ENCODE measurements around the gene ZNF181. TPM values are rescaled to one million over a fixed set of nuclear protein-coding genes. Genes with fewer than 3 reads are reported as not detected.
A peak's percentile ranks its signal among the peaks of the same experiment; 100 is the strongest.

Gene ZNF181
- total and polyA plus RNA-seq, 4 donors: 17.1 to 39.2 (median 31.3) TPM

DNA sequence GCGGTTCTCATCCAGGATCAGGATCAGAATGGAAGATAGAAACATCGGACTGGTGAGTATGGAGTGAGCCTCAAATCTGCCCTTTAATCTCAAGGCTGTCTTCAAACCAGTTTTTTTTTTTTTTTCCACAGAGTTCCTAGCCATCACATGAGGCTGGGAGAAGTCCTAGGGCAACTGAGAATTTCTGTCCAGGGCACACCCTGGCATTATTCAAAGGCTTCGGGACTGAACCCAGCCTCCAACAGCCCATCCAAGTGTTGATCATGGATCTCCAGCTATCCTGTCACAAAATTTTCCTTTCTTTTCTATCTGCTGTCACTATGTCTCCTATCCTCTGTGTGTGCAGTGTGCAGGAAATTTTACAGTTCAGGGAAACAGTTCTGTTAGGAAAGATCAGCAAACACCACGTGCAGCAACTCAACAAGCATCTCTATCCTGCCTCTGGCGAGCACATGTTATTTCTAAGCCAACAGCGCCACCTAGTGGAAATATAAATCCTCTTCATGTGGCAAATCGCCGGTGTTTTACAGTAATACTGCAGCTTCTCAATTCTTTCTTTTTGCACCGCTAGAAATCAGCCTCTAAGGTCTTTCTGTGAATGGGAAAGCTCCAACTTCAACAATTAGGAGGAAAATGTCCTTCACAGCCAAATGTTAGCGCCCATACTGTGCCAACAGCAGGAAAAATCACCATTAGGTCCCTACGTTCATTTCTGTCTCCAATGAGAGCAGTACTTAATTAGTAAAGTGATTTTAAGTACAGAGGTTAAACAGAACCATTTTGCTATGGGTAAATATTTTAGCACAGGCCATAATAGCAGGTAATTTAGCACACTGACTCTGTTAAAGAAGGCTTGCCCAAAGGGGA, 21.4 kb upstream of the ZNF181 start:
- H3K9me3 ChIP-seq (ENCODE audit: control insufficient read depth, insufficient read depth, low read length): peaks cover 7% of the 10 kb centered on the region
- H3K4me3 ChIP-seq (ENCODE audit: low read depth, low read length): no peak overlapping the region
- H3K4me1 ChIP-seq (ENCODE audit: control insufficient read depth, insufficient read depth, low read length): no peaks in the 10 kb centered on the region
- no peaks in the 10 kb centered on the region for H3K36me3 ChIP-seq (ENCODE audit: control insufficient read depth, insufficient read depth, low read length)
- DNase-seq (ENCODE audit: low read depth in 4 of 6, low spot score in 6 of 6): peak in 3 of 6 donors; percentile 26 to 76 (median 67)
- WGBS (ENCODE audit: insufficient coverage): 30% methylated on average over 5 of the region's 11 CpGs
- H3K27me3 ChIP-seq (ENCODE audit: control insufficient read depth, insufficient read depth, low read length): no peaks in the 10 kb centered on the region
- no peak overlapping the region for H3K27ac ChIP-seq (ENCODE audit: low read depth, low read length)

DNA sequence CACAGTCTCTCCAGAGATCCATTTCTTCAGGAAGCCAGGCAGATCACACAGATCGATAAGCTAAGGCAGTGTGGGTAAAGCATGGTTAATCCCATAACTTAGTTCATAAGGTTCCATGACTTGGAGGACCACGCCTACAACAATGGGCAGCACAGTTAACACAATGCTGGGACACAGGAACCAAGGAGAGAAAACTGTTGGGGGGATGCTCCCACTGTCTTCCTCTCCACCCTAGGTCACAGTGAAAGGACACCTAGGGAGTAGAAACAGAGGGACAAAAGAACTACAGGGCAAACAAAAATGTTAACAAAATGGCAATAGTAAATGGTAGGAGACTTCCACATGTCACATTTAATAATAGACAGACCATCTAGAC, 20.8 kb upstream of the ZNF181 start:
- H3K4me3 ChIP-seq (ENCODE audit: low read depth, low read length): no peak overlapping the region
- H3K9me3 ChIP-seq (ENCODE audit: control insufficient read depth, insufficient read depth, low read length): peaks cover 7% of the 10 kb centered on the region
- H3K36me3 ChIP-seq (ENCODE audit: control insufficient read depth, insufficient read depth, low read length): no peaks in the 10 kb centered on the region
- WGBS (ENCODE audit: insufficient coverage): no CpG with 5 or more reads among the region's 2 CpGs
- no peaks in the 10 kb centered on the region for H3K27me3 ChIP-seq (ENCODE audit: control insufficient read depth, insufficient read depth, low read length)
- no peaks in the 10 kb centered on the region for H3K4me1 ChIP-seq (ENCODE audit: control insufficient read depth, insufficient read depth, low read length)
- no peak for DNase-seq (ENCODE audit: low read depth in 4 of 6, low spot score in 6 of 6)
- no peak overlapping the region for H3K27ac ChIP-seq (ENCODE audit: low read depth, low read length)

DNA sequence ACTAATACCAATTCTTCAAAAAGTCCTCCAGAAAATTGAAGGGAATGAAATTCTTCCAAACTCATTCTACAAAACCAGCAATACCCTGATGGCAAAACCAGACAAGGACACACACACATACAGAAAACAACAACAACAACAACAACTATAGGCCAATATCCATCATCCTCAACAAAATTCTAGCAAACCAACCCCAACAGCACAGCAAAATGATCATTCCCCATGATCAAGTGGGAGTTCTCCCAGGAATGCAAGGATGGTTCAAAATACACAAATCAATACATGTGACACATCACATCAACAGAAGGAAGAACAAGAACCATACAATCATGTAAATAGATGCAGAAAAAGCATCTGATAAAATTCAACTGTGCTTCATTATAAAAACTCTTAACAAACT, 18.7 kb upstream of the ZNF181 start:
- Histone ChIP-seq H3K4me3 (ENCODE audit: low read depth, low read length) (no peak overlapping the region), H3K27me3 (ENCODE audit: control insufficient read depth, insufficient read depth, low read length) (no peaks in the 10 kb centered on the region), H3K36me3 (ENCODE audit: control insufficient read depth, insufficient read depth, low read length) (no peaks in the 10 kb centered on the region), H3K9me3 (ENCODE audit: control insufficient read depth, insufficient read depth, low read length) (peaks cover 7% of the 10 kb centered on the region), H3K4me1 (ENCODE audit: control insufficient read depth, insufficient read depth, low read length) (no peaks in the 10 kb centered on the region), H3K27ac (ENCODE audit: low read depth, low read length) (no peak overlapping the region)
- no peak for DNase-seq (ENCODE audit: low read depth in 4 of 6, low spot score in 6 of 6)

DNA sequence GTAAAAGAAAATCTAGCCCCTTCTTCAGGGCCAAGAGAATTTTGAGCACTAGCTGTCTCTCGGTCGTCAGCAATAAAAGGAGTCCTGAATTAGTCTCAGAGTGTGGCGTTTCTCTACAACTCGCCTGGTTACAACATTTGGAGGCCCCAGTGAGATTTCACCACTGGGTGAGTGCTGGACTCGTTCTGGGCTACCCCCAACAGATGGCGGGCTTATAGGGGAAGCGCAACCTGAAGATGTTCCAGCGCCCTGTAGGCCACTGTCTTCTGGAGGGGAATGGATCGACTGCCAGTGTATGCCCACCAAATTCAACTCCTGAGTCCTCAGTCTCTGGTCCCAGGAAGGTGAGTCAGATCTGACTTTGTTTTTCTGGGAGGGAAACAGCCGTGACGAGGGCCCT, 11.7 kb upstream of the ZNF181 start:
- DNase-seq (ENCODE audit: low read depth in 4 of 6, low spot score in 6 of 6): no peak
- no peak overlapping the region for H3K4me3 ChIP-seq (ENCODE audit: low read depth, low read length)
- H3K4me1 ChIP-seq (ENCODE audit: control insufficient read depth, insufficient read depth, low read length): no peaks in the 10 kb centered on the region
- no peak overlapping the region for H3K27ac ChIP-seq (ENCODE audit: low read depth, low read length)
- WGBS (ENCODE audit: insufficient coverage): 65% methylated on average over 11 of the region's 11 CpGs
- no peaks in the 10 kb centered on the region for H3K36me3 ChIP-seq (ENCODE audit: control insufficient read depth, insufficient read depth, low read length)
- no peaks in the 10 kb centered on the region for H3K9me3 ChIP-seq (ENCODE audit: control insufficient read depth, insufficient read depth, low read length)
- H3K27me3 ChIP-seq (ENCODE audit: control insufficient read depth, insufficient read depth, low read length): no peaks in the 10 kb centered on the region

DNA sequence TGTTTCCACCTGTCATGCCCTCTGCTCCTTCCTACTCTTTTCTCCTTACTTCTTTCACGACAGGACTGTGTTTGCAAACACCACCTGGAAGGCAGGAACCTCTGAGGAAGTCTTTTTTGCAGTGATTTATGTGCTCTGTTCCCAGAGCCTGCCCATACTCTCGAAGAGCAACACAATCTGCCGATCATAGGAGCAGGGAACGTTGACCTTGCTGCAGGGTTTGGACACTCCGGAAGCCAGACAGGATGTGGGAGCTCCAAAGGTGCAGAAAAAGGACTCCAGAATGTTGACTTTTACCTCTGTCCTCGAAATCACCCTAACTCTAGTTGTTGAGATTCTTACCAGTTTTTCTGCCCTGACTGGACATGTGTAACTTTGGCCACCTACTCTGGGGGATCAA, 8.6 kb upstream of the ZNF181 start:
- no peaks in the 10 kb centered on the region for H3K4me1 ChIP-seq (ENCODE audit: control insufficient read depth, insufficient read depth, low read length)
- WGBS (ENCODE audit: insufficient coverage): 74% methylated on average over 5 of the region's 6 CpGs

DNA sequence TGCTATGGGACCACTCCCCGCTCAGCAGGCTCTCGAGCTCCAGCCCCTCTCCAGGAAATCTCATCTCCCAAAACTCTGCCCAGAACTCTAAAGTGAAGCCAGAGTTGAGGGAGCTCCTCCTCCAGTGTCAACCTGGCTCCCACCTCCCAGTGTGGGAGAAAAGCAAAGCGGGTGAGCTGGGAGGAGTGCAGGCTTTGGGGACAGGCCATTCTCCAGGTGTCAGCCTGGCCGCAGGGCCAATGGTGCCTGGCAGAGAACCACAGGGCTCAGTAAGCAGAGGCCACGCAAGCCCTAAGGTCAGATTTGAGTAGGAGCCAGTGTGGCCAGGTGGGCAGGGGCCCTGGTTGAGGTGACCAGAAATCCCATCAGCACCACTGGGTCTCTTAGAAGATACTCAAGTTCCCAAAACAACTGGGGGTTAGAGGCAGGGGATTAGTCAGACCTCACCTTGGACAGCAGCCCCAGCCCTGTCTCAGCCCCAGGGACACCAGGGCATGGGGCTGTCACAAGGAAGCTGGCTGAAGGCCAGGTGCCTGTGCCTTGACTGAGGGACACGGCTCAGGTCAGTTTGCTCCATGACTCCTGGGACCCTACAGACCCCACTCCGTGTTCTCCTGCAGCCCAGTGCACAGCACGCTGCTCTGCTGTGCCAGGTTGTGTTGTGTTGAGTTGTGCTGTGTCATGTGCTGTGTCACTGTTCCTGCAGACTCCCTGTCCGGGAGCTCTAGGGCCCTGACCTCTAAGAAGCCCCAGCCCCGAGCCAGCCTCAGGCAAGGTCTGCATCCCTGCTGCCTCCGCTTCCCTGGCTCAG, 2.8 kb upstream of the ZNF181 start:
- 81% methylated on average over 9 of the region's 11 CpGs for WGBS (ENCODE audit: insufficient coverage)
- no peak for DNase-seq (ENCODE audit: low read depth in 4 of 6, low spot score in 6 of 6)
- peaks cover 14% of the 10 kb centered on the region for H3K4me1 ChIP-seq (ENCODE audit: control insufficient read depth, insufficient read depth, low read length)
- no peaks in the 10 kb centered on the region for H3K36me3 ChIP-seq (ENCODE audit: control insufficient read depth, insufficient read depth, low read length)
- no peak overlapping the region for H3K4me3 ChIP-seq (ENCODE audit: low read depth, low read length)
- no peak overlapping the region for H3K27ac ChIP-seq (ENCODE audit: low read depth, low read length)
- no peaks in the 10 kb centered on the region for H3K27me3 ChIP-seq (ENCODE audit: control insufficient read depth, insufficient read depth, low read length)
- no peaks in the 10 kb centered on the region for H3K9me3 ChIP-seq (ENCODE audit: control insufficient read depth, insufficient read depth, low read length)

More for the DNA sequence above, 8.6 kb upstream of the ZNF181 start:
- Histone ChIP-seq H3K27me3 (ENCODE audit: control insufficient read depth, insufficient read depth, low read length) (no peaks in the 10 kb centered on the region), H3K36me3 (ENCODE audit: control insufficient read depth, insufficient read depth, low read length) (no peaks in the 10 kb centered on the region), H3K4me3 (ENCODE audit: low read depth, low read length) (no peak overlapping the region), H3K9me3 (ENCODE audit: control insufficient read depth, insufficient read depth, low read length) (no peaks in the 10 kb centered on the region), H3K27ac (ENCODE audit: low read depth, low read length) (no peak overlapping the region)
- DNase-seq (ENCODE audit: low read depth in 4 of 6, low spot score in 6 of 6): no peak

DNA sequence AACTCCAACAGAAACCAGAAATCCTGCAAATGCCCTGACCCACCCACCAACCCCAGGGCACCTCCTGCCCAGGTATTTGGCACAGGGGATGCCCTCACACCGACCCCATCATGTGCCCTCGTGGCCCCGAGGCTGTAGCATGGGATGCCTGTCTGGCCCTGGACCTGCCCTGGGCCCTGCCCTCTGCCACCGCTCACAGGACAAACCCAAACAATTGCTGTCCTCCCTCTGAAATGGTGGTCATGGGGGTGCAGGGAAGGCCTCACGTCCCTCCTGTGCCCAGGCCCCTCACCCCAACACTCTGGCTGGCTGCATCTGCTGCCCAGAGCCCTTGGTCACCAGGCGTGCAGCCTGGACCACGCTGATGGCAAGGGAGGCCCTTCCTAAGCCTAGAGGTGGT, 2.1 kb upstream of the ZNF181 start:
- no peak for DNase-seq (ENCODE audit: low read depth in 4 of 6, low spot score in 6 of 6)
- Histone ChIP-seq H3K27me3 (ENCODE audit: control insufficient read depth, insufficient read depth, low read length) (no peaks in the 10 kb centered on the region), H3K9me3 (ENCODE audit: control insufficient read depth, insufficient read depth, low read length) (no peaks in the 10 kb centered on the region), H3K4me1 (ENCODE audit: control insufficient read depth, insufficient read depth, low read length) (peaks cover 14% of the 10 kb centered on the region), H3K27ac (ENCODE audit: low read depth, low read length) (no peak overlapping the region), H3K36me3 (ENCODE audit: control insufficient read depth, insufficient read depth, low read length) (no peaks in the 10 kb centered on the region), H3K4me3 (ENCODE audit: low read depth, low read length) (no peak overlapping the region)
- 86% methylated on average over 7 of the region's 7 CpGs for WGBS (ENCODE audit: insufficient coverage)

DNA sequence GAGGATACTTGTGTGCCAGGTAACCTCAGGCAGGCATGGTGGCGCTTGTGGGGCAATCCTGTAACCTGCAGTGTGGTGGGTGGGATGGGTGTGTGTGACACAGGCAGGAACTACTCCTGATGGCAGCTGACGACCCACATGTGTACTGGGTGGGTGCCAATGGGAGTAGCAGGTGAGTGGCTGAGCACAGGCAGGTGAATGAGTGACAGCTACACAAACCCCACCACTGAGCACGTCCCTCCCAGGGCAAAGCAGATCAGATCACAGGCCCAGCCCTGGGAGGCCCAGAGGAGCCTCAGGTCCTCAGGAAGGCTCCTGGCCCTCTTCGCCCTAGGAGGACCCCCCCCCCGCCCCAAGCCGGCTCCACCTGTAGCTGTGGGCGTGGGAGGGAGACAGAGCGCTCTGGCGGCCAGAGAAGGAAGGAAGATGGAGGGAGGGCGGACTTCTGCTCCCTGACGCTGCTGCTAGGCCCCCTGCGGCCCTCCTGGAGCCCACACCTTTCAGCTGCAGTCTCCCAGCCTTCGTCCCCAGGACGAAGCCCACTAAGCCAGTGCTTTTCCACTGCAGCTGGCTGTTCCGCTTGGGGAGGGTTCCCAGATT, 1.3 kb upstream of the ZNF181 start:
- H3K4me1 ChIP-seq (ENCODE audit: control insufficient read depth, insufficient read depth, low read length): peaks cover 14% of the 10 kb centered on the region
- no peaks in the 10 kb centered on the region for H3K27me3 ChIP-seq (ENCODE audit: control insufficient read depth, insufficient read depth, low read length)
- H3K4me3 ChIP-seq (ENCODE audit: low read depth, low read length): peak overlapping the region; percentile 81
- WGBS (ENCODE audit: insufficient coverage): 59% methylated on average over 9 of the region's 15 CpGs
- H3K9me3 ChIP-seq (ENCODE audit: control insufficient read depth, insufficient read depth, low read length): no peaks in the 10 kb centered on the region
- no peaks in the 10 kb centered on the region for H3K36me3 ChIP-seq (ENCODE audit: control insufficient read depth, insufficient read depth, low read length)
- peak overlapping the region; percentile 93 for H3K27ac ChIP-seq (ENCODE audit: low read depth, low read length)
- peak in 1 of 6 donors; percentile 1 for DNase-seq (ENCODE audit: low read depth in 4 of 6, low spot score in 6 of 6)

DNA sequence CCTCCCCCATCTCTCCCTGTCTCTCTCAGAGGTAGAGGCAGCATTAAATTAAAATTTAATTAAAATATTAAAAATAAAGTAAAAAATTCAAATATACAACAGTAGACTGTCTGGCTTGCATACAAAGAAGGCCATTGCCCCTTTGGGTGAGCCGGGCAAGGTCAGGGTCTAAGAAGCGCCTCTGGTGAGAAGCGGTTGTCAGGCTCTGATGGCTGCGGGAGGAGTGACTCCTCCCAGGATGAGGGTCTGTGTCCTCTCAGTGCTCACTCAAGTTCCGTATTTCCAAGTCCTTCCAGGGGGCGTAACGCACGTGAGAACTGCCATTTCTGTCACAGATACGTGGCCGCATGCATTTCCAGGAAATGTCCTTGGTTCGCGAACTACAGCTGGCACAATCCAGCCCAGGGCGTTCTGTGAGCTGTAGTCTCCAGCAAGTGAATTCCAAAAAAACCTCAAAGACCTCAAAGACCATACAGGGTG, 737 bp upstream of the ZNF181 start:
- Histone ChIP-seq H3K4me3 (ENCODE audit: low read depth, low read length) (peak overlapping the region; percentile 81), H3K9me3 (ENCODE audit: control insufficient read depth, insufficient read depth, low read length) (no peaks in the 10 kb centered on the region), H3K27ac (ENCODE audit: low read depth, low read length) (peak overlapping the region; percentile 93), H3K4me1 (ENCODE audit: control insufficient read depth, insufficient read depth, low read length) (peaks cover 14% of the 10 kb centered on the region), H3K36me3 (ENCODE audit: control insufficient read depth, insufficient read depth, low read length) (no peaks in the 10 kb centered on the region), H3K27me3 (ENCODE audit: control insufficient read depth, insufficient read depth, low read length) (no peaks in the 10 kb centered on the region)
- WGBS (ENCODE audit: insufficient coverage): under 1% methylated on average over 12 of the region's 13 CpGs
- peak in 1 of 6 donors; percentile 95 for DNase-seq (ENCODE audit: low read depth in 4 of 6, low spot score in 6 of 6)
